Measurements from ENCODE around the gene PLEKHG7.

DNA sequence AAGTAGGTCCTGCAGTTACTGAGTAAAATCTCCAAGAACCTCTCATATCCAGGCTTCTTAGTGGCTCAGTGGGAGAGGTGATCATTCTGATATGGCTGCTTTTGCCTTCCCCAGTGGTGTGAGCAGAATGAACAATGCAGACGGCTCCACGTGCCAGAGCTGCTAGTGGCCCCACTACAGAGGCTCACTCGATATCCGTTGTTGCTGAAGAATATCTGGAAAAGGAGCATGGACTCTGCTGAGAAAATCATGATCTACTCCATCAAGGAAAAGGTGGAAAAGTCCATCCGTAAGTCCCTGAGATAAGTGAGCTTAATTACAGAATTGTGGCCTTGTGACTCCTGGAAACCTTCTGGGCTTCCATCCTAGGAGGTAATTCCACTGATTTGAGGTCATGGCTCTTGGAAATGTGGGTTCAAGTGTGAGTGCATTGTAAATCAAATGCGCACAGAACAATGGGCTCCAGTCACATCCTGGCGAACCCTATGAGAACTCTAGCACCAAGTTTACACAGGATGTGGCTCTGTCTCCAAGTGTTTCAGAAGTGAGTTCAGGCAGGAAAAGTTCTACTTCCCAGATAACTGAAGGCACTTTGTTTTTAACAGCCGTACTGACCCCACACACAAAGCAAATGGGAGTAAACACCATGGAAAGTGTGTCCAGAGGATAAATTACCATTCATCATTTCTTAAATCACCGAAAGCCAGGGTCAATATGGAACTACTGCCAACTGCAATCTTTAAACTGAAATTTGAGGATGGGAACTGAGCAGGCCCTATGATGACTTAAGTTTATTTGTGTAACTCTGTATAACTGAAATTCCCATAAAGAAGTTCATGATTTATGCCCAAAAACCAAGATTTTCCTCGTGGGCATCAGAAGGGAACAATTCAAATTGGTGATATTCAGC is 51.4 kb downstream of the PLEKHG7 start:
- TF ChIP-seq, protein P1, sequence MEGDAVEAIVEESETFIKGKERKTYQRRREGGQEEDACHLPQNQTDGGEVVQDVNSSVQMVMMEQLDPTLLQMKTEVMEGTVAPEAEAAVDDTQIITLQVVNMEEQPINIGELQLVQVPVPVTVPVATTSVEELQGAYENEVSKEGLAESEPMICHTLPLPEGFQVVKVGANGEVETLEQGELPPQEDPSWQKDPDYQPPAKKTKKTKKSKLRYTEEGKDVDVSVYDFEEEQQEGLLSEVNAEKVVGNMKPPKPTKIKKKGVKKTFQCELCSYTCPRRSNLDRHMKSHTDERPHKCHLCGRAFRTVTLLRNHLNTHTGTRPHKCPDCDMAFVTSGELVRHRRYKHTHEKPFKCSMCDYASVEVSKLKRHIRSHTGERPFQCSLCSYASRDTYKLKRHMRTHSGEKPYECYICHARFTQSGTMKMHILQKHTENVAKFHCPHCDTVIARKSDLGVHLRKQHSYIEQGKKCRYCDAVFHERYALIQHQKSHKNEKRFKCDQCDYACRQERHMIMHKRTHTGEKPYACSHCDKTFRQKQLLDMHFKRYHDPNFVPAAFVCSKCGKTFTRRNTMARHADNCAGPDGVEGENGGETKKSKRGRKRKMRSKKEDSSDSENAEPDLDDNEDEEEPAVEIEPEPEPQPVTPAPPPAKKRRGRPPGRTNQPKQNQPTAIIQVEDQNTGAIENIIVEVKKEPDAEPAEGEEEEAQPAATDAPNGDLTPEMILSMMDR (IDR thresholded peaks at IDR 0.05; ENCODE audit: low read depth, low read length), result no peak
- TF ChIP-seq EZH2phosphoT487 (IDR thresholded peaks at IDR 0.05; ENCODE audit: low read depth), result no peak
